NCI-H2171 treated with DMSO at 0.1 percent for 48 hours (cell line): ENCODE measurements around the gene AKAP12.
"Not testable (repeated sequence)": the region's sequence is repeated elsewhere in the genome, so short reads cannot be mapped to it uniquely, and the experiment has no call there.

Experiments
- DNase-seq: peaks from one replicate; lab custom pipeline; 2025; lab: John Stamatoyannopoulos, UW

Gene AKAP12

GRCh38 chr6:151382631-151383030, 142.9 kb downstream of the AKAP12 start:
- DNase-seq, result not testable (repeated sequence)

- DNase-seq, result no peak
Observed at GRCh38 chr6:151384151-151384550, 144.4 kb downstream of the AKAP12 start.

- no peak for DNase-seq
Observed at GRCh38 chr6:151385177-151385576, 145.4 kb downstream of the AKAP12 start.

- DNase-seq, result no peak
Observed at GRCh38 chr6:151387175-151387970, 147.6 kb downstream of the AKAP12 start.

GRCh38 chr6:151388236-151388635, 148.5 kb downstream of the AKAP12 start:
- no peak for DNase-seq

GRCh38 chr6:151388997-151389617, 149.3 kb downstream of the AKAP12 start:
- DNase-seq, result peak; percentile 77

GRCh38 chr6:151389618-151390275, 150.0 kb downstream of the AKAP12 start:
- DNase-seq, result peak; percentile 77

- DNase-seq, result peak; percentile 96
Observed at GRCh38 chr6:151390276-151390850, 150.6 kb downstream of the AKAP12 start.

- DNase-seq, result peak; percentile 63
Observed at GRCh38 chr6:151390851-151391470, 151.2 kb downstream of the AKAP12 start.

GRCh38 chr6:151391471-151392413, 152.0 kb downstream of the AKAP12 start, which contains the start of gene ZBTB2:
TSS of gene ZBTB2 (minus strand) at chr6:151391559. CDS start at chr6:151373637, 17,922 bp downstream.
- peak; percentile 81 for DNase-seq

- DNase-seq, result no peak
Observed at GRCh38 chr6:151392427-151392826, 152.7 kb downstream of the AKAP12 start.

- DNase-seq, result no peak
Observed at GRCh38 chr6:151393410-151393809, 153.6 kb downstream of the AKAP12 start.

GRCh38 chr6:151399679-151400078, 159.9 kb downstream of the AKAP12 start:
- DNase-seq, result no peak

GRCh38 chr6:151400473-151400872, 160.7 kb downstream of the AKAP12 start:
- no peak for DNase-seq

- no peak for DNase-seq
Observed at GRCh38 chr6:151402228-151402627, 162.5 kb downstream of the AKAP12 start.

GRCh38 chr6:151403919-151404308, 164.1 kb downstream of the AKAP12 start:
- no peak for DNase-seq
